ENCODE measurements around the gene MGAT1. TPM values are rescaled to one million over a fixed set of nuclear protein-coding genes. Genes with fewer than 3 reads are reported as not detected.

The MGAT1 gene
- total and polyA plus RNA-seq, 2 experiments from 2014 or later: 65.6 to 67.6 TPM

GRCh38 chr5:180804129-180804618, 1.6 kb upstream of the MGAT1 start:
- Histone ChIP-seq H3K36me3 (no peaks in the 10 kb centered on the region), H3K27ac (peak overlapping the region; percentile 93), H3K4me3 (no peak overlapping the region), H3K9me3 (ENCODE audit: low read depth) (no peaks in the 10 kb centered on the region), H3K27me3 (no peaks in the 10 kb centered on the region), H3K4me1 (ENCODE audit: low read depth) (peaks cover 32% of the 10 kb centered on the region)
- DNase-seq (ENCODE audit: low read depth in 1 of 2, low spot score in 1 of 2): no peak
- TF ChIP-seq, protein P1, sequence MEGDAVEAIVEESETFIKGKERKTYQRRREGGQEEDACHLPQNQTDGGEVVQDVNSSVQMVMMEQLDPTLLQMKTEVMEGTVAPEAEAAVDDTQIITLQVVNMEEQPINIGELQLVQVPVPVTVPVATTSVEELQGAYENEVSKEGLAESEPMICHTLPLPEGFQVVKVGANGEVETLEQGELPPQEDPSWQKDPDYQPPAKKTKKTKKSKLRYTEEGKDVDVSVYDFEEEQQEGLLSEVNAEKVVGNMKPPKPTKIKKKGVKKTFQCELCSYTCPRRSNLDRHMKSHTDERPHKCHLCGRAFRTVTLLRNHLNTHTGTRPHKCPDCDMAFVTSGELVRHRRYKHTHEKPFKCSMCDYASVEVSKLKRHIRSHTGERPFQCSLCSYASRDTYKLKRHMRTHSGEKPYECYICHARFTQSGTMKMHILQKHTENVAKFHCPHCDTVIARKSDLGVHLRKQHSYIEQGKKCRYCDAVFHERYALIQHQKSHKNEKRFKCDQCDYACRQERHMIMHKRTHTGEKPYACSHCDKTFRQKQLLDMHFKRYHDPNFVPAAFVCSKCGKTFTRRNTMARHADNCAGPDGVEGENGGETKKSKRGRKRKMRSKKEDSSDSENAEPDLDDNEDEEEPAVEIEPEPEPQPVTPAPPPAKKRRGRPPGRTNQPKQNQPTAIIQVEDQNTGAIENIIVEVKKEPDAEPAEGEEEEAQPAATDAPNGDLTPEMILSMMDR (IDR thresholded peaks at IDR 0.05; ENCODE audit: low read depth, low read length): no peak

- TF ChIP-seq, protein P1 (IDR thresholded peaks at IDR 0.05; ENCODE audit: low read depth, low read length): peak; percentile 19
- Histone ChIP-seq H3K27ac (peak overlapping the region; percentile 93), H3K9me3 (ENCODE audit: low read depth) (no peaks in the 10 kb centered on the region), H3K27me3 (no peaks in the 10 kb centered on the region), H3K36me3 (no peaks in the 10 kb centered on the region), H3K4me3 (peak overlapping the region; percentile 91), H3K4me1 (ENCODE audit: low read depth) (peaks cover 25% of the 10 kb centered on the region)
- peak; percentile 39 to 42 for DNase-seq (ENCODE audit: low read depth in 1 of 2, low spot score in 1 of 2)
Observed at GRCh38 chr5:180803181-180804128, 849 bp upstream of the MGAT1 start.

DNA sequence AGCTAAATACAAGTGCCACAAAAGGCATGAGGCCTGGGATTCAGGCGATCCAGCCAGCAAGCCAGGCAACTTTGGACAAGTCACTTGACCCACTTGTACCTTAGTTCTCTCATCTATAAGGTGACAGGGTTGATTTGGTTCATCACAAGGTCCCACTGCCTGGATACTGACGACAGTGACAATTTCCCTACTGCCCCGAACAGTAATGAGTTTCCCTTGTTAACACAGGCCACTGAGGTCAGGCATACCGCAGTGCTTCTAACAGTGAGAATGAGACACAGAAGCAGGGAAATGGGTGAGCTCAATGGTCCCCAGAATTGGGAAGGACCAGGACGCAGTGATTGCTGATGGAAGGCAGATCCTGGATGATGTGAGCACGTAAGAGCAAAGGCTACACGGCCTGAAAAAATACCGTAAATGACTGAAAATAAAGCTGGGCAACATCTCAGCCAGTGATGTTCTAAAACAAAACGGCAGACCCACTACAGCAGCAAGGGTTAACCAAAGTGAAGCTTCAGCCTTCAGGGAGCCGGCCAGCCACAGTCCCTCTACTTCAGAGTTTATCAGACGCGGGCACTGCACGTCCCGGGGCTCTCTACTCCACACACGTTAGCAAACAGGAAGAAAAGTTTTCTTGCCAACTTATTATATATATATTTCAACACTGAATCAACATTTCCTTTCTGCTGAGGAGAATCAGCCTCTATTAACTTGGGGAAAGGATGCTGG, 846 bp downstream of the MGAT1 start:
- TF ChIP-seq, protein P1 (IDR thresholded peaks at IDR 0.05; ENCODE audit: low read depth, low read length): no peak

GRCh38 chr5:180799902-180800801, 2.5 kb downstream of the MGAT1 start:
- peak overlapping the region; percentile 29 for H3K27ac ChIP-seq
- TF ChIP-seq, protein P1 (IDR thresholded peaks at IDR 0.05; ENCODE audit: low read depth, low read length): peak; percentile 25
- H3K27me3 ChIP-seq: no peaks in the 10 kb centered on the region
- peak in 1 of 2 donors; percentile 53 for DNase-seq (ENCODE audit: low read depth in 1 of 2, low spot score in 1 of 2)
- peaks cover 20% of the 10 kb centered on the region for H3K4me1 ChIP-seq (ENCODE audit: low read depth)
- H3K9me3 ChIP-seq (ENCODE audit: low read depth): no peaks in the 10 kb centered on the region
- no peak overlapping the region for H3K4me3 ChIP-seq
- H3K36me3 ChIP-seq: no peaks in the 10 kb centered on the region

More for the DNA sequence above, 846 bp downstream of the MGAT1 start:
- Histone ChIP-seq H3K9me3 (ENCODE audit: low read depth) (no peaks in the 10 kb centered on the region), H3K4me3 (peak overlapping the region; percentile 91), H3K27ac (peak overlapping the region; percentile 82), H3K4me1 (ENCODE audit: low read depth) (peaks cover 20% of the 10 kb centered on the region), H3K36me3 (no peaks in the 10 kb centered on the region), H3K27me3 (no peaks in the 10 kb centered on the region)
- peak in 1 of 2 donors; percentile 57 for DNase-seq (ENCODE audit: low read depth in 1 of 2, low spot score in 1 of 2)

DNA sequence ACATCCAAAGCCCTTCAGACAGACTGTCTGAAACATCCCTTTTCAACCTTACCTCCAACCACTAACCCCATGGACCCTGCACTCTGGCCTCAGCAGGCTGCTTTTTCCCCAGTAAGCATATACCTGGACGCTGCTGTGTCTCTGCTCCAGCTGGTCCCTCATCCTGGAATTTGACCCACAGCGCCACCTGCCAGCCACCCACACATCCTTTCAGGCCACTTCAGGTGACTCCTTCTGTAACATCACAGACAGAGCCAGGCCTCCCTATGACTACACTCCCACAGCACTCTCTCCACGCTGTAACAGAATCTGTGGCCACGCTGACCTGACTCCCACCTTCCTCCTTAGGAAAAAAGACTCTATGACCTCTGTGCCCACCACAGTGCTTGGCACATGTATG, 3.4 kb downstream of the MGAT1 start:
- H3K27me3 ChIP-seq: no peaks in the 10 kb centered on the region
- DNase-seq (ENCODE audit: low read depth in 1 of 2, low spot score in 1 of 2): peak in 1 of 2 donors; percentile 31
- H3K9me3 ChIP-seq (ENCODE audit: low read depth): no peaks in the 10 kb centered on the region
- no peak overlapping the region for H3K27ac ChIP-seq
- no peaks in the 10 kb centered on the region for H3K36me3 ChIP-seq
- TF ChIP-seq, protein P1 (IDR thresholded peaks at IDR 0.05; ENCODE audit: low read depth, low read length): no peak
- no peak overlapping the region for H3K4me3 ChIP-seq
- peaks cover 20% of the 10 kb centered on the region for H3K4me1 ChIP-seq (ENCODE audit: low read depth)

All from cardiac muscle cell (in vitro differentiated cells and primary cell).